K562 treated with DMSO at 1 percent for 24 hours (cell line): Measurements from ENCODE around the gene TFF2. TPM values are rescaled to one million over a fixed set of nuclear protein-coding genes. Genes with fewer than 3 reads are reported as not detected.

ENCODE experiments used
- total RNA-seq: library from RNA; unstranded; fragments of 300-600 nt; gene quantifications from 2 replicates; pipeline ENCODE4 v1.2.3, GENCODE V29; 2022; ENCODE audit warnings: low read depth; ENCODE audit not compliant: insufficient read depth

TFF2 gene
- total RNA-seq = not detected in 2 replicates

GRCh38 chr21:42350927-42351426 is at the start of gene TFF2:
Gene TFF2, minus strand, starts transcription at chr21:42350994. Its CDS starts 37 bp downstream, at chr21:42350957.

GRCh38 chr21:42395905-42396651 is 45.3 kb upstream of the TFF2 start, which contains the start of gene TMPRSS3:
Gene TMPRSS3, minus strand, starts transcription at chr21:42396052. Its CDS starts 635 bp downstream, at chr21:42395417.

GRCh38 chr21:42366292-42367010 is 15.7 kb upstream of the TFF2 start, which contains the start of gene TFF1:
Gene TFF1, minus strand, starts transcription at chr21:42366535. Its CDS starts 40 bp downstream, at chr21:42366495.

GRCh38 chr21:42315296-42315891 is 35.4 kb downstream of the TFF2 start, which contains the start of gene TFF3:
Gene TFF3, minus strand, starts transcription at chr21:42315409. Its CDS starts 35 bp downstream, at chr21:42315374.

Other genes starting within 250 kb of the TFF2 start
- gene ABCG1, start 131.9 kb downstream of the TFF2 start, total RNA-seq = not detected in 2 replicates
- not detected in 2 replicates for gene TFF3, start 35.6 kb downstream of the TFF2 start, total RNA-seq
- gene TFF1, start 15.5 kb upstream of the TFF2 start, total RNA-seq = not detected in 2 replicates
- gene TMPRSS3, start 45.1 kb upstream of the TFF2 start, total RNA-seq = not detected in 2 replicates
- gene UBASH3A, start 52.9 kb upstream of the TFF2 start, total RNA-seq = 0.09 TPM in 1 of 2 replicates, not detected in the other
- 0.24 TPM in 1 of 2 replicates, not detected in the other for gene RSPH1, start 145.2 kb upstream of the TFF2 start, total RNA-seq
- 2.3 TPM in 2 replicates for gene SLC37A1, start 162.9 kb upstream of the TFF2 start, total RNA-seq